HEK293 (cell line): ENCODE data around the gene ACP7.
A peak's percentile ranks its signal among the peaks of the same experiment; 100 is the strongest.

Experiments used
- CTCF ChIP-seq: fragments of 450-650 bp; formaldehyde crosslinking; IDR thresholded peaks from 2 replicates; pipeline ENCODE4 v1.5.1; 2016; ENCODE audit warnings: missing biosample characterization, missing genetic modification characterization
- ZNF274 ChIP-seq, 2 experiments: fragments of 200-500 bp in 1 of 2; fragments of 450-650 bp in 1 of 2; sonication (Bioruptor generic) in 1 of 2; formaldehyde crosslinking in 1 of 2; IDR thresholded peaks; 2 replicates each; pipeline versions ENCODE4 v1.5.1 to v1.6.1; 2014 to 2016; ENCODE audit warnings: borderline replicate concordance in 1 of 2, inconsistent platforms in 1 of 2, low read length in 1 of 2, missing biosample characterization in 1 of 2, missing genetic modification characterization in 1 of 2
- ZNF391 ChIP-seq: fragments of 450-650 bp; formaldehyde crosslinking; IDR thresholded peaks from 2 replicates; pipeline ENCODE4 v1.5.1; 2016; ENCODE audit warnings: low read depth, missing biosample characterization, missing genetic modification characterization, borderline replicate concordance
- ZNF518A ChIP-seq: fragments of 450-650 bp; formaldehyde crosslinking; conservative IDR thresholded peaks from 2 replicates; pipeline ENCODE4 v1.5.1; 2016; ENCODE audit warnings: low read depth, missing biosample characterization, missing genetic modification characterization
- ZNF555 ChIP-seq: fragments of 450-650 bp; formaldehyde crosslinking; conservative IDR thresholded peaks from 2 replicates; pipeline ENCODE4 v1.5.1; 2017; ENCODE audit warnings: missing biosample characterization, mild to moderate bottlenecking, missing genetic modification characterization, inconsistent platforms
- ZNF785 ChIP-seq: fragments of 450-650 bp; formaldehyde crosslinking; IDR thresholded peaks from 2 replicates; pipeline ENCODE4 v1.5.1; 2016; ENCODE audit warnings: missing biosample characterization, missing genetic modification characterization

GRCh38 chr19:39125554-39126311 is 41.6 kb downstream of the ACP7 start, which contains the start of gene PAK4:
- peak; percentile 91 for TF ChIP-seq CTCF (tag by site-specific recombination)
- peak; percentile 93 for TF ChIP-seq ZNF785 (tag by site-specific recombination)
- TF ChIP-seq ZNF518A (tag by site-specific recombination): no peak
- no peak for TF ChIP-seq ZNF274 (IDR thresholded peaks at IDR 0.05; ENCODE audit: low read length)
- TF ChIP-seq ZNF274 (tag by site-specific recombination; IDR thresholded peaks at IDR 0.05; ENCODE audit: borderline replicate concordance): no peak
- no peak for TF ChIP-seq ZNF555
- peak; percentile 98; the same call in 1 of the 2 replicates for TF ChIP-seq ZNF391 (tag by site-specific recombination)
